D721Med (cell line): Measurements from ENCODE around the gene DUS3L.

ENCODE experiments used
- DNase-seq: peaks from one replicate; pipeline ENCODE4 v3.0.0; 2011; ENCODE audit warnings: low spot score; ENCODE audit not compliant: insufficient read length
- FAIRE-seq: peaks from 2 replicates; lab custom pipeline; 2011; peaks lifted over from hg19 to GRCh38; lab: Jason Lieb, UNC
- TF ChIP-seq, protein P1 (sequence below): IDR thresholded peaks from 2 replicates; pipeline ENCODE4 v1.5.1; 2012; ENCODE audit warnings: mild to moderate bottlenecking, control low read depth; ENCODE audit not compliant: insufficient read depth; ENCODE audit errors: missing control alignments

Gene DUS3L, protein sequence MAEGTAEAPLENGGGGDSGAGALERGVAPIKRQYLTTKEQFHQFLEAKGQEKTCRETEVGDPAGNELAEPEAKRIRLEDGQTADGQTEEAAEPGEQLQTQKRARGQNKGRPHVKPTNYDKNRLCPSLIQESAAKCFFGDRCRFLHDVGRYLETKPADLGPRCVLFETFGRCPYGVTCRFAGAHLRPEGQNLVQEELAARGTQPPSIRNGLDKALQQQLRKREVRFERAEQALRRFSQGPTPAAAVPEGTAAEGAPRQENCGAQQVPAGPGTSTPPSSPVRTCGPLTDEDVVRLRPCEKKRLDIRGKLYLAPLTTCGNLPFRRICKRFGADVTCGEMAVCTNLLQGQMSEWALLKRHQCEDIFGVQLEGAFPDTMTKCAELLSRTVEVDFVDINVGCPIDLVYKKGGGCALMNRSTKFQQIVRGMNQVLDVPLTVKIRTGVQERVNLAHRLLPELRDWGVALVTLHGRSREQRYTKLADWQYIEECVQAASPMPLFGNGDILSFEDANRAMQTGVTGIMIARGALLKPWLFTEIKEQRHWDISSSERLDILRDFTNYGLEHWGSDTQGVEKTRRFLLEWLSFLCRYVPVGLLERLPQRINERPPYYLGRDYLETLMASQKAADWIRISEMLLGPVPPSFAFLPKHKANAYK

DNA sequence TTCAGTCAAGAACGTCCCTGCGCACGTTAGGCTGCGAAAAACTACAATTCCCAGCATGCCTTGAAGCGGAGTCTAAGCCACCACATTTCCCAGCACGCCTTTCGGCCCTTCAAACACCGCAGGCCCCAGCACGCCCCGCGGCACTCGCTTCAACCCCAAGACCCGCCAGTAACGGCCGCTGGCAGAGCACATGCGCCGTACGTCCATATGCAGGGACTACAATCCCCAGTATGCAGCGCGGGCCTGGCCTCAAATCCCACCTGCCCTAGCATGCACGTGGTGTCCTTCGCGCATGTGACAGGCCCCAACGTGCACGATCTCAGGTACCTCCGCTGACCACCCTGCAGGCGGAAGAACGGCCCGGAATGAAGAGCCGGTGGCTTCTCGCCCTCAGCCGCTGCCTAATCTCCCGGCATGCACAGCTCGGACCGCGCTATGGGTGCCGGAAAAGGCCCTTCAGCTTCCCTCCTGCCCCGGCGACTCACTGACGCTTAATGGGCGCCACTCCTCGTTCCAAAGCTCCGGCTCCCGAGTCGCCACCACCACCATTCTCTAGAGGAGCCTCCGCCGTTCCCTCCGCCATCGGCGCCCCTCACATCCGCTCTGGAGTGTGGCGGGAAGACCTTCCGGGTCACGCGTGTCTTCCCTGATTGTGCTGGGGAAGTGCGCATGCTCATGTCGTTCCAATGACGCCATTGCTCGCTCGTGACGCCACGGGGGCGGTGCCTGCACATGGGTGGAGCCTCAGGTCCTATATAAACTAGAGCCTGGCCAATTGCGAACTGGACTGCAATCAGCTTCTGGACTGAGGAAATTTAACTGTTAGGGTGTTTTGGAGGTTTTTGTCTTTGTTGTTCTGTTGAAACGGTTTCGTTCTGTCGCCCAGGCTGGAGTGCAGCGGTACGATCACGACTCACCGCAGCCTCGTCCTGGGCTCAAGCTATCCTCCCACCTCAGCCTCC is at the start of gene DUS3L:
Gene DUS3L, minus strand, starts transcription at position 605 of the 962 bp plus-strand sequence. Its CDS starts 22 bp downstream, at position 583.
- DNase-seq (peak; percentile 99), FAIRE-seq (peak; percentile 78)
- TF ChIP-seq, protein P1, sequence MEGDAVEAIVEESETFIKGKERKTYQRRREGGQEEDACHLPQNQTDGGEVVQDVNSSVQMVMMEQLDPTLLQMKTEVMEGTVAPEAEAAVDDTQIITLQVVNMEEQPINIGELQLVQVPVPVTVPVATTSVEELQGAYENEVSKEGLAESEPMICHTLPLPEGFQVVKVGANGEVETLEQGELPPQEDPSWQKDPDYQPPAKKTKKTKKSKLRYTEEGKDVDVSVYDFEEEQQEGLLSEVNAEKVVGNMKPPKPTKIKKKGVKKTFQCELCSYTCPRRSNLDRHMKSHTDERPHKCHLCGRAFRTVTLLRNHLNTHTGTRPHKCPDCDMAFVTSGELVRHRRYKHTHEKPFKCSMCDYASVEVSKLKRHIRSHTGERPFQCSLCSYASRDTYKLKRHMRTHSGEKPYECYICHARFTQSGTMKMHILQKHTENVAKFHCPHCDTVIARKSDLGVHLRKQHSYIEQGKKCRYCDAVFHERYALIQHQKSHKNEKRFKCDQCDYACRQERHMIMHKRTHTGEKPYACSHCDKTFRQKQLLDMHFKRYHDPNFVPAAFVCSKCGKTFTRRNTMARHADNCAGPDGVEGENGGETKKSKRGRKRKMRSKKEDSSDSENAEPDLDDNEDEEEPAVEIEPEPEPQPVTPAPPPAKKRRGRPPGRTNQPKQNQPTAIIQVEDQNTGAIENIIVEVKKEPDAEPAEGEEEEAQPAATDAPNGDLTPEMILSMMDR, result no peak

DNA sequence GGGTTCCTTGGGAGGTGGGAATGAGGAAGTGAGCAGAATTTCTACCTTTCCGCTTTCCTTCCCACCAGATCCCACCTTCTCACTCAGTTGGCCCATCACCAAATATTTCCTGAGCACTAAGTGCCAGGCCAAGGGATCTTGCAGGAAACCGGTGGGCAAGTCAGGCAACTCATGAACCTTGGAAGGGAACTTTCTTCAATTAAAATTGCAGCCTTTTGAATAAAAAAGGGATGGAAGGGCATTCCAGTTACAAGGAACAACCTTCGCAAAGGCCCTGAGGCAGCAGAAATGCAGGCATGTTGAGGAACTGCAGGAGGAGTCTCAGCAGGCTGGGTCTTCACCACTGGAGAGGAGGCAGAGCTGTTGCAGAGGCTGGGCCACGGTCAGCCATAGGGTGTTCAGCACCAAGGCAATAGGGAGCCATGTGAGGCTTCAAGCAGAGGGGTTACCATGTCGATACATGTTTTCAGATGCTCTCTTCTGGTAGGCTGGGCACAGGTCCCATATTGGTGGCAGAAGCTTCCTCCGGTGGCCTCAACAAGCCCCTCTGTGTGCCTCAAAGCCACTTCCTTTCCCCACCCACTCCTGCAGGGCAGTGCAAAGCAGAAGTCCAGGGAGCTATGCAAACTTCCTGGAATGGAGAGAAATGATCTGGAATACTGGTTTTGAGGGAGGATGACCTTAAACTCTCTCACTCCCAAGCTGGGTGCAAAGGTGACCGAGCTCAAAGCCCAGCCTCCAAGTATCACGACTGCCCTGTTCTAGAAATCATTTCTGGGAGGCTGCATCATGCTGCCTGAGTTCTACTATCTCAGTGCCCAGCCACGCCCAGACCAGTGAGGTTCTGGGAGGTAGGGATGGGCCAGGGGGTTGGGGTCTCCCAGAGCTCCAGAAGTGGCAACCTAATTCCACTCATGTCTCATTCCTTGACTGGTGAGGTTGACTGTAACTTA is 48.4 kb upstream of the DUS3L start, which contains the start of gene FUT6:
Gene FUT6, minus strand, starts transcription at position 638 of the 953 bp plus-strand sequence. CDS start 7,135 bp downstream, outside the sequence.
- FAIRE-seq, result no peak

DNA sequence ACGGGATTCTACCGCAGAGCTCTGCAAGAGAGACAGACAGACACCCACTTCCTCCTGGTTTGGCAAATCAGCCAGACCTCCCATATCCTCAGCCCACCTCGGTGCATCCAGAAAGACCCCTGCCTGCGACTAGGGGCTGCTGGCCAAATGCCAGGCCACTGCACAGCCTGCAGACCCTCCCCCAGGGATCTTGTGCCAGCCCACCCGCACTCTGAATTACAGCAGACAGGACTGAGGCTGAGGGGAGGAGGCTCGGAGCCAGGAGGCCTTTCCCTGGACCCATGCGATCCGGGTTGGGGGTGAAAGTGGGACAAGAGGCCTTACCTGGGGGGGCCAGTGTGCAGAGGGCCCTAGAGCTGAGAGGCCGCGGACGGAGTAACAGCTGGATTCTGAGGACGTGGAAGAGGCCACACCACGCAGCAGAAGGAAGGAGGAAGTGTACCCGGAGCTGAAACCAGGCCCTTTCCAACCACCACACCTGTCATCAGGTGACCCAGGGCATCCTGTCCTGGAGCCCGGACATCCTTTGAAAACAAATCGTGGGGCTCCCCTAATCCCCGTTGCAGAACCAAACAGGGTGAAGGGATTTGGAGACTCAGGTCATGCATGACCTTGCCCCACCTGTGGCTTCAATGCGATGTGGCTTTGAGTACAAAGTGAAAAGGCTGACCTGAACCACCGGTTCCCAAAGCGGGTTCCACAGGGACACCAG is 47.5 kb upstream of the DUS3L start:
- DNase-seq, result no peak
- no peak for FAIRE-seq
- TF ChIP-seq, protein P1, result no peak

More for the DNA sequence above, 48.4 kb upstream of the DUS3L start, which contains the start of gene FUT6:
- TF ChIP-seq, protein P1, result no peak
- no peak for DNase-seq

DNA sequence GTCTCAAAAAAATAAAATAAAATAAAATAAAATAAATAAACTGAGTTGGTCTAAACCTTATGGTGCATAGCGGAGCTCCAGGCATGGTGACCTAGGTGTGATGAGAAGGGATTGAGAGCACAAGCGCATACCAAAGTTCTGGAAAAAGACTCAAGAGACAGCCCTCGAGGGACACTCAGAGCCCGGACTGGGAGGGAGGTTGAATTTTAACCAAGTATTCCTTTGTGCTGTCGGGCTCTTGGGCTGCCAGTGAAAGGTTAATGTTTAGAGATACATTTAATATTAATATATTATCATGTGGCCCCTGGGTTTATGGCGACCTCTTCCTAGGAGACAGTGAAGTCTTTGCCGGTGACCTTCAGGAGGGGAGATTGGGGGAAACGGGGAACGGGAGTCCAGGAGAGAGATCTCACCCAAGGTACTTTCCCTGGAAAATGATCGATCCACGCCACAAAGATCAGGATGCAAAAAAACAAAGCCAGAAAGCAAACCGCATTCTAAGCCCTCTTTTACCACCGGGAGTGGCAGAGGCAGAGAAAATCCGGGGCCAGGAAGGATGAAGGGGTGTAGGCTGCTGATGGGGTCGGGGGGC is 46.9 kb upstream of the DUS3L start:
- FAIRE-seq, result no peak
- no peak for DNase-seq
- TF ChIP-seq, protein P1, result no peak

DNA sequence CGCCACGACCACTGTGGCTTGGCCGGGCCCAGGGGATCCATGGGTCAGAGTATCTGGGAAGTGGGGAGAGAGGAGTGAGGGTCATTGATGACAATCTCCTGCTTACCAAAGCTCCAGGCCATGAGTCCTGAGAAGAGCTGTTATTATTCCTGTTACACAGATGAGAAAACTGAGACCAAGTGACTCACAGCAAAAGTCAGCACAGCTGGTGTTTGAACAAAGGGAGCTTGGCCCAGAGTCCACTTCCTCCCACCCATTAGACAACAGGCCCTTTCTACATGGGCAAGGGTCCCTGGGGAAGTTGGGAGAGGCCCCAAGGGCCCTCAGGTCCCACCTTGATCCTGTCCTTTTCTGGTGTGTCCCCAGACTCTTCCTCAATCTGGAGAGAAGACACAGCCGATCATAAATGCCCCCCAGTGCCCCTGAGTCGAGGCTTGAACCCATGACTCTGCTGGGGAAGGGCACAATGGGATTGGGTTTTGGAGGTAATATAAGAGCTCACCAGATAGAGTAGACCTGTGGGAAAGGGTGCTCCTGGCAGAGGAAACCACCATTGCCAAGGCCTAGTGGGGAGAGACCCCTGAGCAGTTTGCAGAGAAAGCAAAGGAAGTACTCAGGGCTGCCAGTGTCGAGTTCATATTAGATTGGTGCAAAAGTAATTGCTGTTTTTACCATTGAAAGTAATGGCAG is 41.7 kb upstream of the DUS3L start:
- FAIRE-seq (no peak), DNase-seq (peak; percentile 13)
- TF ChIP-seq, protein P1, result no peak
